ENCODE data around the gene ATP5MC2. TPM values are rescaled to one million over a fixed set of nuclear protein-coding genes. Genes with fewer than 3 reads are reported as not detected.

The ATP5MC2 gene
- total RNA-seq, 1 donor from 2014 or later: 330 TPM

- POLR2A ChIA-PET: no interaction called here
- no peak for DNase-seq
- Mint-ChIP-seq H3K9me3 (no peaks in the 10 kb centered on the region), H3K27me3 (peaks cover 72% of the 10 kb centered on the region), H3K4me1 (peaks cover 16% of the 10 kb centered on the region), H3K4me3 (no peak overlapping the region), H3K36me3 (ENCODE audit: low read depth) (no peaks in the 10 kb centered on the region), H3K27ac (no peak overlapping the region)
- no peak for ATAC-seq (ENCODE audit: low read depth)
- intact Hi-C loops (cut with micrococcal nuclease): loop anchor here (5.0 kb wide), 1 partner anchor 512 kb away; no protein-coding TSS in a partner anchor
- TF ChIP-seq CTCF (IDR thresholded peaks at IDR 0.05): no peak
- CTCF ChIA-PET: interaction anchor here (0.9 to 4.2 kb wide), 4 partner anchors 39 to 500 kb away, joined by 3 to 61 read pairs (median 3); no protein-coding TSS in a partner anchor
These were observed 24.7 kb upstream of the ATP5MC2 start for GRCh38 chr12:53700567-53700966.

- no peak for ATAC-seq (ENCODE audit: low read depth)
- H3K36me3 Mint-ChIP-seq (ENCODE audit: low read depth): no peaks in the 10 kb centered on the region
- no peak for DNase-seq
- H3K4me1 Mint-ChIP-seq: peaks cover 23% of the 10 kb centered on the region
- ChIA-PET POLR2A (interaction anchor here (0.6 kb wide), 1 partner anchor 66 kb away, joined by 6 read pairs; no protein-coding TSS in a partner anchor), CTCF (interaction anchor here (0.8 to 4.2 kb wide), 3 partner anchors 11 to 46 kb away, joined by 3 to 61 read pairs (median 3); no protein-coding TSS in a partner anchor)
- H3K9me3 Mint-ChIP-seq: no peaks in the 10 kb centered on the region
- intact Hi-C loops (cut with micrococcal nuclease): loop anchor here (5.0 to 10.0 kb wide), 2 partner anchors 265 to 513 kb away; no protein-coding TSS in a partner anchor
- H3K27me3 Mint-ChIP-seq: peaks cover 76% of the 10 kb centered on the region
- H3K4me3 Mint-ChIP-seq: no peak overlapping the region
- TF ChIP-seq CTCF (IDR thresholded peaks at IDR 0.05): no peak
- H3K27ac Mint-ChIP-seq: no peak overlapping the region
These were observed 23.8 kb upstream of the ATP5MC2 start for GRCh38 chr12:53699678-53700025.

- ChIA-PET CTCF (interaction anchor here (0.7 to 4.2 kb wide), 4 partner anchors 10 to 46 kb away, joined by 3 to 61 read pairs (median 3); no protein-coding TSS in a partner anchor), POLR2A (interaction anchor here (0.6 kb wide), 1 partner anchor 65 kb away, joined by 6 read pairs; no protein-coding TSS in a partner anchor)
- intact Hi-C loops (cut with micrococcal nuclease): loop anchor here (10.0 kb wide), 1 partner anchor 266 kb away; no protein-coding TSS in a partner anchor
- Mint-ChIP-seq H3K27me3 (peaks cover 77% of the 10 kb centered on the region), H3K4me1 (peaks cover 28% of the 10 kb centered on the region), H3K27ac (no peak overlapping the region), H3K4me3 (no peak overlapping the region), H3K9me3 (no peaks in the 10 kb centered on the region), H3K36me3 (ENCODE audit: low read depth) (no peaks in the 10 kb centered on the region)
- no peak for TF ChIP-seq CTCF (IDR thresholded peaks at IDR 0.05)
- no peak for ATAC-seq (ENCODE audit: low read depth)
- no peak for DNase-seq
These were observed 23.2 kb upstream of the ATP5MC2 start for GRCh38 chr12:53698948-53699677.

GRCh38 chr12:53696655-53697331 is 20.9 kb upstream of the ATP5MC2 start:
- ChIA-PET CTCF (interaction anchor here (1.2 to 4.2 kb wide), 3 partner anchors 47 to 60 kb away, joined by 4 to 61 read pairs (median 4); no protein-coding TSS in a partner anchor), POLR2A (interaction anchor here (1.1 kb wide), 1 partner anchor 11 kb away, joined by 3 read pairs; no protein-coding TSS in a partner anchor)
- TF ChIP-seq CTCF (IDR thresholded peaks at IDR 0.05): no peak
- intact Hi-C loops (cut with micrococcal nuclease): loop anchor here (10.0 kb wide), 1 partner anchor 268 kb away; no protein-coding TSS in a partner anchor
- Mint-ChIP-seq H3K27ac (no peak overlapping the region), H3K9me3 (no peaks in the 10 kb centered on the region), H3K27me3 (peaks cover 71% of the 10 kb centered on the region), H3K4me3 (peak overlapping the region; percentile 66), H3K4me1 (peaks cover 29% of the 10 kb centered on the region), H3K36me3 (ENCODE audit: low read depth) (no peaks in the 10 kb centered on the region)
- ATAC-seq (ENCODE audit: low read depth): no peak
- DNase-seq: no peak

All from activated B cell treated with CpG ODN at 0.5 μM for 24 hours (primary cell).